B cell (primary cell): ENCODE results near the gene PAK6.

Source experiments
- EZH2 ChIP-seq: IDR thresholded peaks from 2 replicates; pipeline ENCODE4 v1.6.1; 2012; ENCODE audit warnings: borderline replicate concordance, low read depth, mild to moderate bottlenecking, moderate library complexity, low read length; ENCODE audit not compliant: insufficient read depth, poor library complexity, severe bottlenecking
- TF ChIP-seq, protein P1 (sequence below): fragments of 200-600 bp; IDR thresholded peaks from one replicate; pipeline ENCODE4 v1.8.0; 2022; ENCODE audit warnings: antibody characterized with exemption, mild to moderate bottlenecking

DNA sequence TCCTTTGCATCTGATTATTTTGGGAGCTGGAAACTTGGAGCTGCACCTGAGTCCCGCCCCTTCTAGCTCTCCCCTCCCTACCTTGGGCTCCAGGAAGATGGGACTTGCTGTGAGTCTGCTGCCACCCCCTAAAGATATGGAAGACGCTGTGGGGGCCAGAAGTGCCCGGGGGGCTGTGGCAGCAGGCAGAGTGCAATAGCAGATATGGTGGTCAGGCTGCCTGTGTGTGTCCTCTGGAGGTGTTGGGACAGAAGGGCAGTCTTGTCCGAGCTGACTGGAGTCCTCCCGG, 485 bp downstream of the PAK6 start:
- TF ChIP-seq, protein P1, sequence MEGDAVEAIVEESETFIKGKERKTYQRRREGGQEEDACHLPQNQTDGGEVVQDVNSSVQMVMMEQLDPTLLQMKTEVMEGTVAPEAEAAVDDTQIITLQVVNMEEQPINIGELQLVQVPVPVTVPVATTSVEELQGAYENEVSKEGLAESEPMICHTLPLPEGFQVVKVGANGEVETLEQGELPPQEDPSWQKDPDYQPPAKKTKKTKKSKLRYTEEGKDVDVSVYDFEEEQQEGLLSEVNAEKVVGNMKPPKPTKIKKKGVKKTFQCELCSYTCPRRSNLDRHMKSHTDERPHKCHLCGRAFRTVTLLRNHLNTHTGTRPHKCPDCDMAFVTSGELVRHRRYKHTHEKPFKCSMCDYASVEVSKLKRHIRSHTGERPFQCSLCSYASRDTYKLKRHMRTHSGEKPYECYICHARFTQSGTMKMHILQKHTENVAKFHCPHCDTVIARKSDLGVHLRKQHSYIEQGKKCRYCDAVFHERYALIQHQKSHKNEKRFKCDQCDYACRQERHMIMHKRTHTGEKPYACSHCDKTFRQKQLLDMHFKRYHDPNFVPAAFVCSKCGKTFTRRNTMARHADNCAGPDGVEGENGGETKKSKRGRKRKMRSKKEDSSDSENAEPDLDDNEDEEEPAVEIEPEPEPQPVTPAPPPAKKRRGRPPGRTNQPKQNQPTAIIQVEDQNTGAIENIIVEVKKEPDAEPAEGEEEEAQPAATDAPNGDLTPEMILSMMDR: no peak
- TF ChIP-seq EZH2: no peak
